Globus pallidus (tissue), 1 donor: Measurements from ENCODE around the gene CDKL4.
"Not testable (repeated sequence)": the region's sequence is repeated elsewhere in the genome, so short reads cannot be mapped to it uniquely, and the experiment has no call there.

ENCODE experiments used
- DNase-seq: peaks from one replicate; pipeline ENCODE4 v3.0.0-alpha.2; 2015; ENCODE audit warnings: low spot score

CDKL4 gene

DNA sequence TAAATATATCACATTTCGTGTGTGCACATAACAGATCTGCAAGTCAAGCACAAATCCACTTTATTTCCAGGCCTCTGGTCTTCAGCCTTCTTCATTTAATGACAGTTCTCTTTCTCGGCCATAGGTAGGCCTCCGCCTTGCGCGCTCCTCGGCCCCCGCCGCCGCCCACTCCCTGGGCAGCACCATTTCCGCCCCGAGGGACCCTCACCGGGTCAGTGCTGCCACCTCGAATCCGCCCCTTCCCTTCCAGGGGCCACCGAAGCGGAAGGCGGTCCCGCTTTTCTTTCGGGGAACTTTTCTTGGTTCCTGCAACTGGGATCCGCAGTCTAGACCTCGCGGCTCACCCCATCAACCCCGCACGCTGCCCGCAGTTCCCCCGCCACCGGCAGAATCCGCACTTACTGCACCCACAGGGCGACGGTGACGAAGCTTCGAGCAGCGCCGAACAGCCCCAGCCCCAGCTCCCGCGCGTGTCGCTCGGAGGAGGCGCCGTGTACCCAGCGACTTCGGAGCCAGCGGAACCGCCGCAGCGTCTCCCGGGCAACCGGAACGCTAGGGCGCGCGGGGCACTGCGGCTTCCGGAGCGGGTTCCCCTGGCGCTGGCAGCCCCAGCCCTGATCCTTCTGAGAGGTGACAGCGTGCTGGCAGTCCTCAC is at the start of gene CDKL4:
TSS of gene CDKL4 (minus strand) at position 502 of the 655 bp plus-strand sequence.
- DNase-seq: no peak

GRCh38 chr2:39290433-39290832 is 46.7 kb upstream of the CDKL4 start:
- no peak for DNase-seq

- DNase-seq: no peak
These were observed 45.8 kb upstream of the CDKL4 start for GRCh38 chr2:39289609-39290008.

- no peak for DNase-seq
These were observed 39.8 kb upstream of the CDKL4 start for GRCh38 chr2:39283561-39283960.

DNA sequence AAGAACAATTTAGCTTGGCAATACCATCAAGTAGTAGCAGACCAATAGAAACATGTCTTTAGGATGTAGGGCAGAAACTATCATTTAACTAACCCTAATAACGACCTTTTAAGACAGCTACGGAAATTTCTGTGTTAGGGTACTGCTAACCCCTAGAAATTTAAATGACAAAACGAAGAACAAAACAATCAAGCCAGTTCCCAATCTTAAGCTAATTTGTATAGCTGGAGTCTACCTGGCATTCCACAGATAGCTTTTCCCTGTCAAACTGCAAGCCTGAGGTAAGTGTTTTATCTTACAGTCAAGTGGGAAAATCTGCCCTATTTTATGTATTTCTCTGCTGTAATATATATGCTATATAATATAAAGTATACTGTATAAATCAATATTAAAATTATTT is 37.6 kb upstream of the CDKL4 start:
- DNase-seq: no peak

GRCh38 chr2:39275016-39275415 is 31.2 kb upstream of the CDKL4 start:
- no peak for DNase-seq

DNA sequence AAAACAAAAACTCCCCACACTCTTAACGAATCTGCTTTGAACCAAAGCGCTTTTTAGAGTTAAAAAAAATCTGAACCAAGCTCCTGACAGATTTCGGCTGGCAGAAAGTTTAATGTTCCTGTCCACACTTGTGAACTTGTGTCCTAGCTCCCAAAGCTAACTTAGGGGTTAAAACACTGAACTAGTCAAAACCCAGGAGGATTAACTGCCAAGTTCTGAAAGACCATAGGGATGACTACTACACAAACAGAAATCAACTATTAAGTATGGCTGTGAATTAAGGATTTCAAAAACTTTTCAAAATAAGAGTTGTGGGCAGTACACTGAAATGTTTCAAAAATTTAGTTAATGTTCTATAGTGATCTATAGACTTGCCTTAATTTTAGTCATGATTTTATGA is 26.2 kb upstream of the CDKL4 start:
- no peak for DNase-seq

GRCh38 chr2:39266916-39267434 is 23.2 kb upstream of the CDKL4 start:
- DNase-seq: no peak

DNA sequence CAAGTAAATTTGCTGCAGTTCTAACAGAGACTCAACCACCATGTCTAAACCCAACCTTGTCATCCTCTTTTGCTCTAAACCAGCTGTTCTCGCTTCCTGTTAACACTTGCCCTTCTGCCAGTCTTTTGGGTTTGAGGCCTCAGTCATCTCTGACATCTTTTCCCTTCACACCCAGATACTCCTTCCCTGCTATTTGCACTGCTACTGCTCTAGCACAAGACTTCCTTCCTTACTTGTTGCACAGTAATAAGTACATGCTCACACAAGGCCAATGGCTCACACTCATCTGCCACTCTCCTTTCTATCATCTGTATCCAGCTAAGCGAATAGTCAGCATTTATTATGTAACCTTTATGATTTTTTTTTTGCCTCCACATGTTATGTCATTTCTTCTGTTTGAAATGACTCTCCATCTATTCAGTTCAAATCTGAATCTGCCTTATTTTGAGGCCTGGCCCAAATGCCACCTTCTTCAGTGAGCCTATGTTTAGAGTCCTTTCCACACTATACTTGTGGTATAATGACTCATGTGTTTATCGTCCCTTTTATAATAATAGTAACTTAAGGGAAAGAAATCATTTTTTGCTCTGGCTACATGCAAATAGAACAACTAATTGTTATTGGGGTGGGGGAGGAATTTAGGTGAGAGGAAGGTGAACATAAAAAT is 22.5 kb upstream of the CDKL4 start:
- DNase-seq: no peak

- DNase-seq: no peak
These were observed 21.5 kb upstream of the CDKL4 start for GRCh38 chr2:39265315-39265714.

DNA sequence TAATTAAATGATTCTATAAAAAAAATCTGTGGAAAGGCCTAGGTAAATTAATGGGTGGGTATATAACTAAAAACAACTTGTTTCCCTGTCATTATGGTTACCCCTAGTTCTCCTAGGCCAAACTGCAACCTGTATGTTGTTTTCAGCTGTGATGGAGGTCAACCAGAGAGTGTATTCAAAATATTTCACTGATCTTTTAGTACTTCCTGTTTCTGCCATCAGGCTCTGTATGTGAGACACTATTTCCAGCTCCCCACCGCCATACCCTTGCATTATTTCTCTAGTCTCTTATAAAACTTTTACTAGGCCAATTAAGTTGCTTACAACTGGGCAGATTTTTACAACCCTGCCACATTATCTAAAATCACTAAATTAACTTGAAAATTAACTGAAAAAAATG is 21.0 kb upstream of the CDKL4 start:
- DNase-seq: no peak

- DNase-seq: no peak
These were observed 16.3 kb upstream of the CDKL4 start for GRCh38 chr2:39260087-39260486.

DNA sequence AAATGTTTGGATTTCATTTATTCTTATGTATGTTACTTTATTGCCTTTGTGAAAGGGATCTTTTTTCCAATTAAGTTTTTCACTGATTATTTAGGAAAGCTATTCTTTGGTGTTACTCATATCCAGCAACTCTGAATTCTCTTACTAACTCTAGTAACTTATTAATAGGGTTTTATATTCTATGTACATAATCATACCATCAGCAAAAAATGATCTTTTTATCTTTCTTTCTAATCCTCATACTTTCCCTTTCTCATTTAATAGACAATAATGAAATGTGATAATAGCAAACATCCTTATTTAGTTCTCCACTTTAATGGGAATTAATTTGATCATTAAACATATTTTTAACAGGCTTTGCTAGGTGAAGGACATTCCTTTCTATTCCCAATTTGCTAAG is 12.3 kb upstream of the CDKL4 start:
- DNase-seq: no peak

GRCh38 chr2:39252888-39253518 is 9.2 kb upstream of the CDKL4 start:
- no peak for DNase-seq

DNA sequence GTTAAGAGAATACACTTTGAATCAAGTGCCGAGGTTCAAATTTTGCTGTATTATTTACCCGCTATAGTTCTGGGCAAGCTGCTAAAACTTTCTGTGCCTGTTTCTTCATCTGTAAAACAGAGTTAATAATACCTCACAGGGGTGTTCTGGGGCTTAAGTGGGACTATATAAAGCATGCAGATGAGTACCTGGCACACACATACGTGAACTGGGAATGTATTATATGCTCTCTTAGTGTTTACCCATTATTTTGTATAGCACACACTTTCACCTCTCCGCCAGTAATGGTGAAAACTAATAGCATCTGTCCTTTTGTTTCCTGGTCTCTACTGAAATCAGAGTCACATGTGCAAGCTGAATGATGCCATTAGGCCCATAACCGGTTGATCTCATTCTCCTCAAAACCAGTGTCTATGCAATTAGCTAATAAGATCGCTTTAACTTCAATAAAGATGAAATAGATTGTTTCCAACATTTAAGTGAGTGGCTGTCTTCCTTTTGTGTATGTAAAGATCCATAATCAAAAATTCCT is 3.8 kb upstream of the CDKL4 start:
- no peak for DNase-seq

DNA sequence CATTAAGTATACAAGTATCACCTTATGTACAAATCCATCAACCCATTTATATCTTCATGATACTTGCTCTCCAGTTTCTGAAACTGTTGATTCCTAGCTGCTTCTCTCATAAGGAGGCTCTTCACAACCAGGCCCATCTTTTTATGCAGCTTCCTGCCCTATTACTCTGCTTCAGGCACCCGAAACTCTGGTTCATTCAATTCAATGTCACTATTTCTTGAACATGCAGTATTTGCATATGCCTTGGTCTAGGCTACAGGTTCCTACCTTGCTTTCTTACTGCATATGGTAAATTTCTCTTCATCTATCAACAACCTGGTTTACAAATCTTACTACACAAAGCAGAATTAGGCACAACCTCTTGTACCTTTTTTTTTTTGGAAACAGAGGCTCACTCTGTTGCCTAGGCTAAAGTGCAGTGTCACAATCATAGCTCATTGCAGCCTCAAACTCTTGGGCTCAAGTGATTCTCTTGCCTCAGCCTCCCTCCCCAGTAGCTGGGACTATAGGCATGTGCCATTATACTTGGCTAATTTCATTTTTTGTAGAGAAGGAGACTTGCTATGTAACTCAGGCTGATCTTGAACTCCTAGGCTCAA is 2.7 kb upstream of the CDKL4 start:
- no peak for DNase-seq

- DNase-seq: not testable (repeated sequence)
These were observed 1.3 kb upstream of the CDKL4 start for GRCh38 chr2:39244963-39245625.

DNA sequence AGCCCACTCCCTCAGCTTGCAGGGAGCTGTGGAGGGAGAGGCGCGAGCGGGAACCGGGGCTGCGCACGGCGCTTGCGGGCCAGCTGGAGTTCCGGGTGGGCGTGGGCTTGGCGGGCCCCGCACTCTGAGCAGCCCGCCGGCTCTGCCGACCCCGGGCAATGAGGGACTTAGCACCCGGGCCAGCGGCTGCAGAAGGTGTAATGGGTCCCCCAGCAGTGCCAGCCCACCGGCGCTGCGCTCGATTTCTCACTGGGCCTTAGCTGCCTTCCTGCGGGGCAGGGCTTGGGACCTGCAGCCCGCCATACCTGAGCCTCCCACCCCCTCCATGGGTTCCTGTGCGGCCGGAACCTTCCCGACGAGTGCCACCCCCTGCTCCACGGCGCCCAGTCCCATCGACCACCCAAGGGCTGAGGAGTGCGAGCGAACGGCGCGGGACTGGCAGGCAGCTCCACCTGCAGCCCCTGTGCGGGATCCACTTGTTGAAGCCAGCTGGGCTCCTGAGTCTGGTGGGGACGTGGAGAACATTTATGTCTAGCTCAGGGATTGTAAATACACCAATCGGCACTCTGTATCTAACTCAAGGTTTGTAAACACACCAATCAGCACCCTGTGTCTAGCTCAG is 582 bp upstream of the CDKL4 start:
- not testable (repeated sequence) for DNase-seq

DNA sequence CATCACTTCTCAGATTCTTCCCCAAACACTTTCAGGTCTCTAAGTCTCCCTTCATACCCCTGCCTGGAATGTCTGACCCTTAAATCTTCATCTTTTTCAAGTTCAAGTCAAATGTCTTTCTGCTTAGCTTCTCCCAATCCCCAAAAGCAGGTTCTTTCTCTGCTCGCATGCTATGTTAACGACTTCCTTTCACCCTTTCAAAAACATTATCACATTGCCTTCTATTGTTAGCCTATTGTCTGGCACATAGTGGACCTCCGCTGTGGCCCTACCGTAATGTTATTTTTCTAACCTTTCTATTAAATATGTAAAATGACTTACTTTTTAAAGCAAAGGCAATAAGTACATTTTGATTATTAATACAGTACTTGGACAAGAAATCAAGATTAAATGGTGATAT is 2.2 kb downstream of the CDKL4 start:
- no peak for DNase-seq

- DNase-seq: no peak
These were observed 3.0 kb downstream of the CDKL4 start for GRCh38 chr2:39240758-39241157.

- no peak for DNase-seq
These were observed 9.0 kb downstream of the CDKL4 start for GRCh38 chr2:39234754-39235153.

DNA sequence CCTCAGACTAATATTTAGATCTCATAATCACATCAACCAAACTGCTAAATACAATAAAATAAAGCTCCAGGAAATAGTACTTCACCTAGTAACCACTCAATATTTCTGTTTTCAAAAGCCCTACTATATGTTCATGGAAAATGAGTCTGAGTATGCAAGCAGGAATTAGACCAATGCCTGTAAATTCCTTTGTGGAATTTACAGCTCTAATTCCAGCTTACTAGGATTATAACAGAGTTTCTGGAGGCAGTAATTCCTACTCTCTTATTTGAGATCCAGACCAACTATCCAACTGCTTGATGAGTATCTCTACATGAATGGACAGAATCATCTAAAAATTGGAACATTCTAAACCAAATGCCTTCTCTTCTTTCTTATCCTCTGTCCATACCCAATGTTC is 11.6 kb downstream of the CDKL4 start:
- DNase-seq: no peak
